Measurements from ENCODE around the gene FUT2.

FUT2 gene

DNA sequence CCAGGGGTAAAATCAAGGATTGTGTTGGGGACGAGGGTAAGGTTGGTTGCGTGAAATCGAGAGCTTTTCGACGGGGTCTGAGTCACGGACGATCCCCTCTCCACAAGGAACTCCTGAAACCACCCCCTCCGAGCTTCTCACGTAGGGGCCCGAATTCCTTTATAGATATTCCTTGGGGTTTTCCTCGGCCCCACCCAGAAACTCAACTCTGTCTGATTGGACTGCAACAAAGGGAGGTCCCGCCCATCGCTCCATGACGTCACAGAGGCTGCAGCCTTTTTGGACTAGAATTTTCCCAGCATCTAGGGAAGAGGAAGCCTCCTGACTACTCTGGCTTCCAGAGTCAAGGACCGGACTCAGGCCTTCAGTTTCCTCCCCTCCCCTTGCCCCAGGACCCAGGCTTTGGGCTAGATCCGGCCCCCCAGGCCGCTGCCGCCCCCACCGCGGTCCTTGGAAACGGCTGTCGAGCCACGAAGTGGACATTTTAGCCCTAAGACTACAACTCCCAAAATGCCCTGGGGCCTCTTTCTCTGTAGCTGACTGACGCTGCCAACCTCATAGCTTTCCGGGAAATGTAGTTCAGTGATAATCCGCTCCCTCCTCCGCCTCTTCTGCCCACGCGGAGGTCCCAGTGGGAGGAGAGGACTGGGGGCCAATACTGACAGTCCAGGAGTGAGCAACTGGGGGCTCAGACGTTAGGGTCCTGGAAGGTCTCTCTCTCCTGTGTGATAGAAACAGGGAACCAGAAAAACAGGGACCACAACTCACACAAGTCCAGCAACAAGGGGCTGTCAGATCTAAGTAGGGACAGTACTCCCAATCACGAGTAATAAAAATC is 51.2 kb downstream of the FUT2 start, which contains the start of gene IZUMO1:
TSS of gene IZUMO1 (minus strand) at position 172 of the 838 bp plus-strand sequence. CDS start 1,050 bp downstream, outside the sequence.
- DNase-seq (ENCODE audit: low read depth): peak; percentile 83
- peak within 1 kb of the TSS; percentile 45 for H3K4me3 ChIP-seq (ENCODE audit: low read length)
- TF ChIP-seq, protein P1, sequence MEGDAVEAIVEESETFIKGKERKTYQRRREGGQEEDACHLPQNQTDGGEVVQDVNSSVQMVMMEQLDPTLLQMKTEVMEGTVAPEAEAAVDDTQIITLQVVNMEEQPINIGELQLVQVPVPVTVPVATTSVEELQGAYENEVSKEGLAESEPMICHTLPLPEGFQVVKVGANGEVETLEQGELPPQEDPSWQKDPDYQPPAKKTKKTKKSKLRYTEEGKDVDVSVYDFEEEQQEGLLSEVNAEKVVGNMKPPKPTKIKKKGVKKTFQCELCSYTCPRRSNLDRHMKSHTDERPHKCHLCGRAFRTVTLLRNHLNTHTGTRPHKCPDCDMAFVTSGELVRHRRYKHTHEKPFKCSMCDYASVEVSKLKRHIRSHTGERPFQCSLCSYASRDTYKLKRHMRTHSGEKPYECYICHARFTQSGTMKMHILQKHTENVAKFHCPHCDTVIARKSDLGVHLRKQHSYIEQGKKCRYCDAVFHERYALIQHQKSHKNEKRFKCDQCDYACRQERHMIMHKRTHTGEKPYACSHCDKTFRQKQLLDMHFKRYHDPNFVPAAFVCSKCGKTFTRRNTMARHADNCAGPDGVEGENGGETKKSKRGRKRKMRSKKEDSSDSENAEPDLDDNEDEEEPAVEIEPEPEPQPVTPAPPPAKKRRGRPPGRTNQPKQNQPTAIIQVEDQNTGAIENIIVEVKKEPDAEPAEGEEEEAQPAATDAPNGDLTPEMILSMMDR (IDR thresholded peaks at IDR 0.05; ENCODE audit: insufficient read depth, low read depth, low read length, missing control alignments): no peak

DNA sequence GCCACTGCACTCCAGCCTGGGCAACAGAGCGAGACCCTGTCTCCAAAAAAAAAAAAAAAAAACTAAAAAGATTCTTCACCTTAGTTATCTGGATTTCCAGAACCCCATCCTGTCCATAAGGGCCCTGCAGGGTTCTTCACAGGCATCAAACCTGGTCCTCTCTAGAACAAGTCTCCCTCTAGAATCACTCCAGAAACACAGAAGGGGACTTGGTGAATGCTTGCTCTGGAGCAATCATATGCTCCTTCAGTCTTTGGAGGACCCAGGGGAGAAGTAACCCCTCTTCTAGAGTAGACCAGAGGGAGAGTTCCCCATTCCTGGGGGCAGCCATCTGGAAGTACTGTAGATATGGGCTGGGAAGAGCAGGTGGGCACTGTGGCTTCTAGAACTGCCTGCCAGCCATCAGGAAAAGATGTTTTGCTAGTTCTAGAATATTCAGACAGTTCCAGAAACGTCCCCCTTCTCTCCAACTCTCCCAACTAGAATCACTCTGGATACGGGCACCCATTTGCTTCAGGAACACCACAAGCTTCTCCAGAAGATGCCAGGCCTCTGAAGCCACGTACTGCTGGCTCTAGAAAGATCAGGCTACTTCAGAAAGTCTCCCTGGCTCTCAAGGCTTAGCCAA is 53.9 kb downstream of the FUT2 start:
- no peak overlapping the region for H3K4me3 ChIP-seq (ENCODE audit: low read length)
- DNase-seq (ENCODE audit: low read depth): no peak
- TF ChIP-seq, protein P1 (IDR thresholded peaks at IDR 0.05; ENCODE audit: insufficient read depth, low read depth, low read length, missing control alignments): no peak

DNA sequence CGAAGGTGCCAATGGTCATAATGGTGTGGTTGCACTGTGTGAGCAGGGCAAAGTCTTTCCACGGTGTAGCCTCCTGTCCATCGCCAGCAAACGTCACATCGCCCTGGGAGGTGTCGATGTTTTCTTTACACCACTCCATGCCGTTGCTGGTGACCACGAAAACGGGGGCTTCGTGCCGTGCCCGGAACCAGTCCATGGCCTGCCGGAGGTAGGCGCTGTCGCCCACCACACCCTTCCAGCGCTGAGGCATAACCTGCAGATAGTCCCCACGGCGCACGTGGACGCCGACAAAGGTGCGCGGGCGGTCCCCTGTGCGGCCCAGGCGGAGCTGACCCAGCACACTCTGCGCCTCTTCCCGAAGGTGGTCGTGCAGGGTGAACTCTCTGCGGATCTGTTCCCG is 54.6 kb downstream of the FUT2 start:
- TF ChIP-seq, protein P1 (IDR thresholded peaks at IDR 0.05; ENCODE audit: insufficient read depth, low read depth, low read length, missing control alignments): no peak
- no peak for DNase-seq (ENCODE audit: low read depth)
- H3K4me3 ChIP-seq (ENCODE audit: low read length): no peak overlapping the region

DNA sequence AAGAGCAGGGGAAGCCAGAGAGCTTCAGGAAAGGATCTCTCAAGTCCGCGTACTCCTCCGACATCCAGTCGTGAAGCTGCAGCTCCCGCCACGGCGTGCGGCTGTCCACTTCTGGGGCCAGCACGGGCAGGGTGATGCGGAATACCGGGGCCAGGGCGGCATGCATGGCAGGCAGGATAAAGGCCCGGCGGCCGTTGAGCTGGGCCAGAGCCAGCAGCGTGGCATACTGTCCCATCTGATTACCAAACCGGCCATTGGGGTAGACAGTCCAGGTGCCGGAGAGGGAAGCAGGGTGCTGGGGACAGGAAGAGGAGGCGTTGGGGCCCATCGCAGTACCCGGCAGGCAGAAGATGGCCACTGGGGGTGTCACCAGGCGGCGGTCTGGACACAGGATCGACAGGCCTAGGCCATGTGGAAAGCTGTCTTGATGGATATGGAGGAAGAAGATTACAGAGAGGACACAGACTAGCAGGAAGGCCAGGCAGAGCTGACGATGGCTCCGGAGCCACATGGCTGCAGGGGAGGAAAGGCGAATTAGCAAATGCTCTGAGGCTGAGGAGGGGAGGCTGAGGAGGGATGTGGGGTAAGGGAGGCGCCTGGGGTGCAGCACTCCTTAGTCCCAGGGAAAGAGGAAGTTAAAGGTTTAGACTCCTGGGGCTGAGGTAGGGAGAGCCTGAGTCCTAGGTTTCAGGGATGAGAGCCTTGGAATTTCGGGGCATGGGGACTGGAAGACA is 55.2 kb downstream of the FUT2 start:
- peak overlapping the region; percentile 77 for H3K4me3 ChIP-seq (ENCODE audit: low read length)
- DNase-seq (ENCODE audit: low read depth): no peak
- TF ChIP-seq, protein P1 (IDR thresholded peaks at IDR 0.05; ENCODE audit: insufficient read depth, low read depth, low read length, missing control alignments): no peak

DNA sequence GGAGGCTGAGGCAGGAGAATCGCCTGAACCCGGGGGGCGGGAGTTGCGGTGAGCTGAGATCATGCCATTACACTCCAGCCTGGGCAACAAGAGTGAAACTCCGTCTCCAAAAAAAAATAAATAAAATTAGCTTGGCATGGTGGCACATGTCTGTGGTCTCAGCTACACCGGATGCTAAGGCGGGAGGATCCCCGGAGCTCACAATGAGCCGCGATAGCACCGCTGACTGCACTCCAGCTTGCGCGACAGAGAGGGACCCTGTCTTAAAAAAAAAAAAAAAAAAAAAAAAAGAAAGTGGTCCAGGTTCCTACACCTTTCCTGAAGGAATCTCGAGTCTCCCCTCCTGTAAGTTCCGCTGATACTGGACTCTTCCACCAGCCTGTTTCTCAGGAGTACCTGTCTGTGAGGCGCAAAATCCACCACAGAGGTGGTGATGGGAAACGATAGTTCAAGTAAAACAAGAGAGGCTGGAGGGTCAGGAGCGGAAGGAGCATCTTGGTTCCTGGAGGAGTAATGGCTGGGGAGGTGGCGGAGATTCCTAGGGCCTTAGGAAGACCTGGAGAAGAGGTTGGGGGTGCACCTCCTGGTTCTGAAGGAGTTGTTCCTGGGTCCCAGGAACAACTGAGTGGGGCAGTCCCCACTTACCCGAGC is 56.2 kb downstream of the FUT2 start:
- DNase-seq (ENCODE audit: low read depth): no peak
- H3K4me3 ChIP-seq (ENCODE audit: low read length): peak overlapping the region; percentile 77
- TF ChIP-seq, protein P1 (IDR thresholded peaks at IDR 0.05; ENCODE audit: insufficient read depth, low read depth, low read length, missing control alignments): no peak

DNA sequence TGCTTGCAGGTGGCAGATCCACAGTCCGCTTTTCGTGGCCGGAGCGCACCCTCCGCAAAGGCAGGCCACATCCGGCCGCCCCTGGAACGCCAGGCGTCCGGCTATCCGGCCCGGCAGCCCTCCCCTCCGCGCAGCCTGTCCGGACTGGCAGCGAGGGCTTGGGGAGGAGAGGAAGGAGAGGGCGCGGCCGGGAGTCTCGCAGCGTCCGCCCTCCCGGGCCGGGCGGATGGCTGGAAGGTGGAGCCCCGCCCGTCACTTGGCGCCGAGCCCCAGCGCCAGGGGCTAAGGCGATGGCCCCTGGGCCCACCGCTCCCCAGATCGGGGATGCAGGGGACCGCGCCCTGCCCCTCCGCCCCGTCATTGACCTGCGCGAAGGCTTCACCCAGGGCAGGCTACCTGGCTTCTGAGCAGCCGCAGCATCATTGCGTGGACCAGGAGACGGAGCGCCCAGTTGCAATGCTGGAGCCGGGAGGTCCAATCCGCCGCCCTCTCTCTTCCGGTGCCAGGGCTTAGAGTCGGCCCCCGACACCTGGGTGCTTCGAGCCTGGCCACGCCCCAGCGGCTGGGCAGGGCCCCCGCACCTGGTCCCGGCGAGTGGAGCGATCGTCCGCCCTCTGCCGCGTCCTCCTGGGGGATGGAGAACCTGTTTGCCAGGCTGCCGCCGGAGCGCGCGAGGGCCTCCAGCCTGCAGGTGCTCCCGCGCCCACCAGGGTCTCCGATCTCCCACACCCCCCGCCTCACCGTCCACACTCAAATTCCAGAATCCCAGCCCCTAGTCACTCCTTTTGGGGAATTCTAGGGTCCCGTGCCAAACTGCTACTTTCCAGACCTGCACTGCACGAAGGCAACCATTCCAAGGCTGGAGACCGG is 57.0 kb downstream of the FUT2 start, which contains the start of gene FUT1:
TSS of gene FUT1 (minus strand) at position 146 of the 870 bp plus-strand sequence. CDS start 1,360 bp downstream, outside the sequence.
- TF ChIP-seq, protein P1 (IDR thresholded peaks at IDR 0.05; ENCODE audit: insufficient read depth, low read depth, low read length, missing control alignments): no peak
- H3K4me3 ChIP-seq (ENCODE audit: low read length): peak within 1 kb of the TSS; percentile 77

More for the DNA sequence above, 57.0 kb downstream of the FUT2 start, which contains the start of gene FUT1:
- peak; percentile 96 for DNase-seq (ENCODE audit: low read depth)

Data from epithelial cell of esophagus (primary cell).